Ishikawa (cell line): Measurements from ENCODE around the gene CSNK2B.

ENCODE experiments used
- CEBPB ChIP-seq: IDR thresholded peaks from 2 replicates; pipeline ENCODE4 v1.6.1; 2012
- CREB1 ChIP-seq: IDR thresholded peaks from 2 replicates; pipeline ENCODE4 v1.6.1; 2012; ENCODE audit warnings: low read depth
- EGR1 ChIP-seq: IDR thresholded peaks from 2 replicates; pipeline ENCODE4 v1.6.1; 2012
- EP300 ChIP-seq: IDR thresholded peaks from 2 replicates; pipeline ENCODE4 v1.6.1; 2012; ENCODE audit warnings: borderline replicate concordance
- FOXM1 ChIP-seq: IDR thresholded peaks from 2 replicates; pipeline ENCODE4 v1.6.1; 2012; ENCODE audit warnings: low read depth, borderline replicate concordance
- MAX ChIP-seq: IDR thresholded peaks from 2 replicates; pipeline ENCODE4 v1.6.1; 2012
- NFIC ChIP-seq: IDR thresholded peaks from 2 replicates; pipeline ENCODE4 v1.6.1; 2012
- RAD21 ChIP-seq: IDR thresholded peaks from 2 replicates; pipeline ENCODE4 v1.6.1; 2012; ENCODE audit warnings: low read depth
- REST ChIP-seq: IDR thresholded peaks from 2 replicates; pipeline ENCODE4 v1.6.1; 2012; ENCODE audit warnings: low read depth, mild to moderate bottlenecking
- TAF1 ChIP-seq: IDR thresholded peaks from 2 replicates; pipeline ENCODE4 v1.6.1; 2012; ENCODE audit warnings: low read depth, mild to moderate bottlenecking
- TCF12 ChIP-seq: IDR thresholded peaks from 2 replicates; pipeline ENCODE4 v1.6.1; 2012; ENCODE audit warnings: low read depth
- TEAD4 ChIP-seq: IDR thresholded peaks from 2 replicates; pipeline ENCODE4 v1.6.1; 2012
- USF1 ChIP-seq: IDR thresholded peaks from 2 replicates; pipeline ENCODE4 v1.6.1; 2012
- YY1 ChIP-seq: IDR thresholded peaks from 2 replicates; pipeline ENCODE4 v1.6.1; 2012; ENCODE audit warnings: low read depth
- ZBTB7A ChIP-seq: IDR thresholded peaks from 2 replicates; pipeline ENCODE4 v1.6.1; 2012; ENCODE audit warnings: low read depth

The CSNK2B gene

GRCh38 chr6:31715022-31715958 lies 49.4 kb downstream of the CSNK2B start, which contains the start of gene LY6G6D:
Gene LY6G6D (plus strand): TSS chr6:31715348. CDS start chr6:31715356, 8 bp downstream.
- no peak for TF ChIP-seq TAF1

- TF ChIP-seq CREB1 (no peak), YY1 (no peak), EP300 (no peak), REST (no peak), RAD21 (no peak), TAF1 (no peak), FOXM1 (no peak), USF1 (no peak), TCF12 (no peak), NFIC (no peak), CEBPB (no peak)
Measured at GRCh38 chr6:31717499-31718222, 51.8 kb downstream of the CSNK2B start.

GRCh38 chr6:31718265-31718664 lies 52.4 kb downstream of the CSNK2B start:
- TF ChIP-seq TAF1 (no peak), EP300 (peak; percentile 51; the same call in 1 of the 2 replicates), TCF12 (peak; percentile 77), EGR1 (no peak), ZBTB7A (no peak), NFIC (peak; percentile 58; the same call in 1 of the 2 replicates), MAX (peak; percentile 28; the same call in 1 of the 2 replicates), CREB1 (no peak), REST (no peak), TEAD4 (peak; percentile 70), FOXM1 (no peak), USF1 (no peak), YY1 (peak; percentile 74), RAD21 (no peak), CEBPB (no peak)

- TF ChIP-seq TEAD4 (no peak), MAX (no peak), TCF12 (no peak), FOXM1 (no peak), CREB1 (no peak), RAD21 (no peak), NFIC (no peak), CEBPB (no peak), TAF1 (no peak), EP300 (no peak), YY1 (no peak), REST (no peak), EGR1 (no peak), USF1 (no peak), ZBTB7A (no peak)
Measured at GRCh38 chr6:31719001-31719400, 53.1 kb downstream of the CSNK2B start.
